ENCODE results near the gene PTPRN2.
"Not testable (repeated sequence)": the region's sequence is repeated elsewhere in the genome, so short reads cannot be mapped to it uniquely, and the experiment has no call there.

- TF ChIP-seq CTCF (IDR thresholded peaks at IDR 0.05; ENCODE audit: low read depth, low read length); POLR2A (IDR thresholded peaks at IDR 0.05; ENCODE audit: extremely low read depth, insufficient read length): not testable (repeated sequence)
Observed at GRCh38 chr7:157725312-157725711, 862.3 kb downstream of the PTPRN2 start.
